A549 (cell line): Measurements from ENCODE around the gene RIN1. TPM values are rescaled to one million over a fixed set of nuclear protein-coding genes. Genes with fewer than 3 reads are reported as not detected.
A peak's percentile ranks its signal among the peaks of the same experiment; 100 is the strongest.

Experiments used
- ATAC-seq, 2 experiments: fragments of 200-7000 bp in 1 of 2; fragments of >200 bp in 1 of 2; cut with Nextera tagmentation in 1 of 2; cut with Tn5 transposase in 1 of 2; 3 replicates each; pipeline versions ENCODE4 v1.8.0 to v1.9.1; 2018 to 2020; ENCODE audit warnings: mild to moderate bottlenecking in 1 of 2, moderate library complexity in 1 of 2
- CTCF ChIA-PET: fragments of 300-600 bp; sonication (Branson Sonifier 250); formaldehyde crosslinking; extraction: SDS; loops from one replicate; lab custom pipeline; 2021; ENCODE audit warnings: antibody characterized with exemption, inconsistent platforms; lab: Yijun Ruan, JAX
- POLR2A ChIA-PET: fragments of 350-600 bp; formaldehyde crosslinking; extraction: SDS; loops from one replicate; lab custom pipeline; 2021; ENCODE audit warnings: antibody characterized with exemption, inconsistent platforms; lab: Yijun Ruan, JAX
- DNase-seq, 2 experiments: peaks; one replicate each; pipeline versions ENCODE4 v3.0.0 to v3.0.0-alpha.2; 2011 to 2016; ENCODE audit warnings: low read depth in 1 of 2, low spot score in 1 of 2
- FAIRE-seq: peaks from 2 replicates; lab custom pipeline; 2011; peaks lifted over from hg19 to GRCh38; lab: Jason Lieb, UNC
- H3K27ac ChIP-seq, 2 experiments: fragments of >200 bp; sonication (Bioruptor Twin); formaldehyde crosslinking; 3 replicates each; pipeline ENCODE4 v1.5.1; 2016 to 2017
- H3K4me1 ChIP-seq: fragments of >200 bp; sonication (Bioruptor Twin); formaldehyde crosslinking; 3 replicates; pipeline ENCODE4 v1.6.1; 2016
- H3K4me2 ChIP-seq: fragments of >200 bp; sonication (Bioruptor Twin); formaldehyde crosslinking; 3 replicates; pipeline ENCODE4 v1.6.1; 2016
- H3K4me3 ChIP-seq: fragments of >200 bp; sonication (Bioruptor Twin); formaldehyde crosslinking; 3 replicates; pipeline ENCODE4 v1.5.1; 2016
- H3K9me3 ChIP-seq: fragments of >200 bp; sonication (Bioruptor Twin); formaldehyde crosslinking; 3 replicates; pipeline ENCODE4 v1.6.1; 2016
- ATOH8 ChIP-seq: fragments of 250-450 bp; sonication (Bioruptor Pico); IDR thresholded peaks from 2 replicates; pipeline ENCODE4 v1.5.0; 2020; ENCODE audit warnings: low read depth, mild to moderate bottlenecking, moderate library complexity
- CHD2 ChIP-seq: fragments of 150-350 bp; IDR thresholded peaks from 2 replicates; pipeline ENCODE4 v1.6.1; 2014; ENCODE audit warnings: low read length; ENCODE audit not compliant: partially characterized antibody
- E2F6 ChIP-seq: IDR thresholded peaks from 2 replicates; pipeline ENCODE4 v1.6.1; 2012; ENCODE audit warnings: low read depth, borderline replicate concordance
- ESRRA ChIP-seq: fragments of 150-350 bp; IDR thresholded peaks from 2 replicates; pipeline ENCODE4 v1.6.1; 2014; ENCODE audit warnings: mild to moderate bottlenecking, low read length, borderline replicate concordance
- GATA3 ChIP-seq: IDR thresholded peaks from 2 replicates; pipeline ENCODE4 v1.6.1; 2012; ENCODE audit warnings: borderline replicate concordance
- HEYL ChIP-seq: fragments of 250-450 bp; sonication (Bioruptor Pico); IDR thresholded peaks from 2 replicates; pipeline ENCODE4 v1.8.0; 2021; ENCODE audit warnings: mild to moderate bottlenecking, moderate library complexity
- HOXB13 ChIP-seq: fragments of 250-450 bp; sonication (Bioruptor Pico); IDR thresholded peaks from 2 replicates; pipeline ENCODE4 v1.5.0; 2020; ENCODE audit warnings: low read depth, mild to moderate bottlenecking, moderate library complexity
- HOXB5 ChIP-seq: fragments of 250-450 bp; sonication (Bioruptor Pico); IDR thresholded peaks from 2 replicates; pipeline ENCODE4 v1.5.0; 2020; ENCODE audit warnings: mild to moderate bottlenecking, moderate library complexity
- KDM5A ChIP-seq: fragments of 200-600 bp; sonication (generic); IDR thresholded peaks from 2 replicates; pipeline ENCODE4 v1.6.1; 2016; ENCODE audit warnings: antibody characterized with exemption, mild to moderate bottlenecking
- MAZ ChIP-seq: fragments of 150-350 bp; IDR thresholded peaks from 2 replicates; pipeline ENCODE4 v1.6.1; 2014; ENCODE audit warnings: antibody characterized with exemption, low read depth, low read length, borderline replicate concordance
- NR3C1 ChIP-seq: fragments of >200 bp; sonication (Bioruptor Twin); formaldehyde crosslinking; IDR thresholded peaks from 3 replicates; pipeline ENCODE4 v1.6.1; 2017
- PHF8 ChIP-seq: fragments of 200-600 bp; sonication (generic); IDR thresholded peaks from 2 replicates; pipeline ENCODE4 v1.6.1; 2016; ENCODE audit warnings: low read depth, mild to moderate bottlenecking, antibody characterized with exemption, moderate library complexity, borderline replicate concordance
- POLR2AphosphoS2 ChIP-seq: conservative IDR thresholded peaks from 2 replicates; pipeline ENCODE4 v1.6.1; 2012; ENCODE audit warnings: low read length, improper control_type of control experiment, inconsistent platforms
- RCOR1 ChIP-seq: fragments of 150-350 bp; IDR thresholded peaks from 2 replicates; pipeline ENCODE4 v1.6.1; 2014; ENCODE audit warnings: antibody characterized with exemption, low read length, low read depth
- RNF2 ChIP-seq: fragments of 200-600 bp; sonication (generic); IDR thresholded peaks from 2 replicates; pipeline ENCODE4 v1.6.1; 2016; ENCODE audit warnings: low read depth, mild to moderate bottlenecking, antibody characterized with exemption, moderate library complexity, borderline replicate concordance
- SMC3 ChIP-seq: fragments of >200 bp; sonication (Bioruptor Twin); formaldehyde crosslinking; IDR thresholded peaks from 3 replicates; pipeline ENCODE4 v1.6.1; 2018; ENCODE audit warnings: inconsistent platforms
- TFCP2L1 ChIP-seq: fragments of 250-450 bp; sonication (Bioruptor Pico); IDR thresholded peaks from 2 replicates; pipeline ENCODE4 v1.5.0; 2021; ENCODE audit warnings: mild to moderate bottlenecking
- USF2 ChIP-seq: fragments of 450-650 bp; IDR thresholded peaks from 2 replicates; pipeline ENCODE4 v1.6.1; 2014; ENCODE audit warnings: antibody characterized with exemption
- ZC3H11A ChIP-seq: fragments of 450-650 bp; IDR thresholded peaks from 2 replicates; pipeline ENCODE4 v1.6.1; 2014; ENCODE audit warnings: antibody characterized with exemption, mild to moderate bottlenecking
- ZSCAN20 ChIP-seq: fragments of 250-450 bp; sonication (Bioruptor Pico); IDR thresholded peaks from 2 replicates; pipeline ENCODE4 v1.8.0; 2022; ENCODE audit warnings: mild to moderate bottlenecking, moderate library complexity
- WGBS: methylation state at CpG from one replicate; pipeline ENCODE4 v1.1.6; 2017; ENCODE audit errors: missing lambda C conversion rate; 5-methylcytosine and 5-hydroxymethylcytosine counted together
- polyA plus RNA-seq, 4 experiments: library from polyadenylated mRNA; depleted of rRNA in 3 of 4; stranded (reverse); fragments of >200 nt; fragmentation: RNase III in 1 of 4; extraction: RNeasy Plus Mini Kit Qiagen cat#74134 plus additional on column Dnase treatment in 1 of 4; gene quantifications; 2 replicates in 3 of 4; 3 replicates in 1 of 4; pipeline ENCODE4 v1.2.3, GENCODE V29; 2011 to 2017
- TF ChIP-seq, protein P1 (sequence below): fragments of 250-450 bp; sonication (Bioruptor Pico); IDR thresholded peaks from 2 replicates; pipeline ENCODE4 v1.5.0; 2021; ENCODE audit warnings: mild to moderate bottlenecking, moderate library complexity, borderline replicate concordance

The RIN1 gene
- polyA plus RNA-seq, 2 of the 4 experiments (the other 2 are of a cell fraction): 2.0 to 9.3 TPM

- Histone ChIP-seq H3K27ac (peak overlapping the region in 1 of 2 experiments; percentile 79; a peak in 1 of 6 replicates), H3K4me3 (no peak overlapping the region), H3K4me2 (no peak overlapping the region), H3K4me1 (peaks cover 29% of the 10 kb centered on the region), H3K9me3 (no peaks in the 10 kb centered on the region)
- ChIA-PET POLR2A (interaction anchor here (1.0 kb wide), 1 partner anchor 20 kb away, joined by 3 read pairs; the partner anchor contains the start of gene RIN1), CTCF (interaction anchor here (0.9 to 12.2 kb wide), 5 partner anchors 11 to 73 kb away, joined by 3 to 247 read pairs (median 4); partner anchors contain the start of gene RIN1)
- ATAC-seq (no peak), FAIRE-seq (no peak), DNase-seq (no peak)
- 85% methylated on average over 19 of the region's 52 CpGs for WGBS
- TF ChIP-seq TFCP2L1 (CRISPR knock-in tag): no peak
- no peak for TF ChIP-seq ZSCAN20 (CRISPR knock-in tag)
- TF ChIP-seq CHD2: no peak
- no peak for TF ChIP-seq E2F6
- TF ChIP-seq ZC3H11A: no peak
- no peak for TF ChIP-seq USF2
- no peak for TF ChIP-seq ESRRA
- no peak for TF ChIP-seq HEYL (CRISPR knock-in tag)
- TF ChIP-seq KDM5A: no peak
- no peak for TF ChIP-seq POLR2AphosphoS2
- TF ChIP-seq, protein P1, sequence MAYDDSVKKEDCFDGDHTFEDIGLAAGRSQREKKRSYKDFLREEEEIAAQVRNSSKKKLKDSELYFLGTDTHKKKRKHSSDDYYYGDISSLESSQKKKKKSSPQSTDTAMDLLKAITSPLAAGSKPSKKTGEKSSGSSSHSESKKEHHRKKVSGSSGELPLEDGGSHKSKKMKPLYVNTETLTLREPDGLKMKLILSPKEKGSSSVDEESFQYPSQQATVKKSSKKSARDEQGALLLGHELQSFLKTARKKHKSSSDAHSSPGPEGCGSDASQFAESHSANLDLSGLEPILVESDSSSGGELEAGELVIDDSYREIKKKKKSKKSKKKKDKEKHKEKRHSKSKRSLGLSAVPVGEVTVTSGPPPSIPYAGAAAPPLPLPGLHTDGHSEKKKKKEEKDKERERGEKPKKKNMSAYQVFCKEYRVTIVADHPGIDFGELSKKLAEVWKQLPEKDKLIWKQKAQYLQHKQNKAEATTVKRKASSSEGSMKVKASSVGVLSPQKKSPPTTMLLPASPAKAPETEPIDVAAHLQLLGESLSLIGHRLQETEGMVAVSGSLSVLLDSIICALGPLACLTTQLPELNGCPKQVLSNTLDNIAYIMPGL (CRISPR knock-in tag): no peak
- TF ChIP-seq HOXB13: no peak
- no peak for TF ChIP-seq HOXB5 (CRISPR knock-in tag)
- TF ChIP-seq MAZ: no peak
- no peak for TF ChIP-seq PHF8
- no peak for TF ChIP-seq RCOR1
- no peak for TF ChIP-seq ATOH8
- no peak for TF ChIP-seq NR3C1
- no peak for TF ChIP-seq GATA3
- TF ChIP-seq RNF2: no peak
These were observed 20.1 kb downstream of the RIN1 start for GRCh38 chr11:66315921-66316811.

- Histone ChIP-seq H3K4me2 (no peak overlapping the region), H3K4me1 (peaks cover 29% of the 10 kb centered on the region), H3K27ac (no peak overlapping the region), H3K4me3 (no peak overlapping the region), H3K9me3 (no peaks in the 10 kb centered on the region)
- no peak for DNase-seq
- no peak for FAIRE-seq
- CTCF ChIA-PET: interaction anchor here (0.9 to 12.2 kb wide), 5 partner anchors 17 to 73 kb away, joined by 3 to 247 read pairs (median 4); partner anchors contain the start of gene RIN1
- ATAC-seq: no peak
- WGBS: 87% methylated on average over 14 of the region's 14 CpGs
- no peak for TF ChIP-seq SMC3
- POLR2A ChIA-PET: no interaction called here
These were observed 20.7 kb downstream of the RIN1 start for GRCh38 chr11:66315498-66315885.
